ENCODE data around the gene MAGEA4. TPM values are rescaled to one million over a fixed set of nuclear protein-coding genes. Genes with fewer than 3 reads are reported as not detected.

Gene MAGEA4
- total and polyA plus RNA-seq, 2 of the 8 experiments (the other 6 are each of a cell fraction or from before 2014, with no cell fraction given), result 0.45 to 0.67 TPM

DNA sequence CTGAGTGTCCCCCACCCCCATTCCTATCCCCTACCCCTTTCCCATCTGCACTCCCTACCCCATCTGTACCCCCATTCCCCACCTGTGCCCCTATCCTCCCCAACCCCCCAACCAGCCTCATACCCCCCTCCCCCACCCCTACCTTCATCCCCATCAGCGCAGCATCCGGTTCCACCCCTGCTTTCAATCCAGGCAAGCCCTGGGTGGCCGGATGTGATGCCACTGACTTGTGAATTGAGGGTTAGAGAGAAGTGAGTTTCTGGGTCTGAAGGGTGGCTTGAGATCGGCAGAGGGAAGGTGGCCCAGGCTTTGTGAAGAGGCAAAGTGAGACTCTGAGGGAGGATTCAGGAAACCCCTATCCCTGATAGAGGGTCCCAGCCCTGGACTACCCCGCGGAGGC, 7.8 kb downstream of the MAGEA4 start:
- WGBS, 2 experiments (ENCODE audit: extremely low coverage in 1 of 2, insufficient coverage in 1 of 2, insufficient read length in 1 of 2, insufficient replicate concordance in 2 of 2, low coverage in 1 of 2, low lambda C conversion rate in 2 of 2, missing lambda C conversion rate in 1 of 2), result 52% methylated on average over 3 of the region's 6 CpGs; no CpG with 5 or more reads in 1 of the 2 experiments
- CTCF ChIA-PET (ENCODE audit: partially characterized antibody), result no interaction called here
- Histone ChIP-seq H3K36me3 (ENCODE audit: control insufficient read depth in 2 of 4, insufficient read depth in 4 of 4, low read length in 3 of 4) (no peaks in the 10 kb centered on the region), H3K14ac (ENCODE audit: insufficient read length) (no peak overlapping the region), H3K27me3 (replicated peaks in 1 of 4; ENCODE audit: control insufficient read depth in 3 of 4, extremely low read depth in 1 of 4, insufficient read depth in 3 of 4, low read length in 3 of 4) (no peaks in the 10 kb centered on the region), H2AK5ac (ENCODE audit: low read depth, low read length) (no peak overlapping the region), H3K27ac (ENCODE audit: low read depth, low read length) (no peak overlapping the region), H3K23me2 (ENCODE audit: low read depth, low read length) (no peaks in the 10 kb centered on the region), H3K79me2 (ENCODE audit: control insufficient read depth in 1 of 2, insufficient read depth in 2 of 2, low read length in 2 of 2) (no peaks in the 10 kb centered on the region), H3K4ac (replicated peaks; ENCODE audit: insufficient read length, low read depth, low read length) (no peak overlapping the region), H4K5ac (ENCODE audit: insufficient read length, low read depth, low read length) (no peak overlapping the region), H3K18ac (ENCODE audit: extremely low read depth, low read length) (no peak overlapping the region), H3K4me1 (replicated peaks in 1 of 4; ENCODE audit: control insufficient read depth in 3 of 4, insufficient read depth in 4 of 4, low read length in 3 of 4) (peaks cover 0 to 3% (median 0%) of the 10 kb centered on the region in 4 experiments; a peak in 1 of 7 replicates), H3K9me3 (ENCODE audit: insufficient read depth in 2 of 2, low read depth in 1 of 2, low read length in 1 of 2) (no peaks in the 10 kb centered on the region), H2BK20ac (ENCODE audit: low read length) (no peak overlapping the region), H2BK5ac (ENCODE audit: low read depth, low read length) (no peak overlapping the region), H2AFZ (ENCODE audit: low read length) (no peak overlapping the region), H3K23ac (ENCODE audit: insufficient read length) (no peak overlapping the region), H3K4me3 (ENCODE audit: extremely low read depth in 1 of 4, insufficient read depth in 2 of 4, low read depth in 3 of 4, low read length in 4 of 4) (no peak overlapping the region), H4K91ac (replicated peaks; ENCODE audit: insufficient read length, low read length) (no peak overlapping the region), H4K20me1 (replicated peaks in 1 of 2; ENCODE audit: control insufficient read depth in 1 of 2, insufficient read depth in 2 of 2, low read length in 2 of 2) (no peaks in the 10 kb centered on the region), H3K56ac (replicated peaks; ENCODE audit: insufficient read length, low read depth, low read length) (no peak overlapping the region), H2BK12ac (ENCODE audit: low read depth, low read length) (no peak overlapping the region), H2BK15ac (ENCODE audit: low read length) (no peak overlapping the region), H3K79me1 (ENCODE audit: low read depth, low read length) (no peaks in the 10 kb centered on the region), H3K4me2 (ENCODE audit: insufficient read depth in 1 of 2, low read depth in 2 of 2, low read length in 2 of 2) (no peak overlapping the region), H2BK120ac (replicated peaks; ENCODE audit: low read depth, low read length) (no peak overlapping the region), H4K8ac (ENCODE audit: extremely low read depth, insufficient read depth, low read length) (no peak overlapping the region), H3K9ac (replicated peaks in 1 of 4; ENCODE audit: extremely low read depth in 1 of 4, low read depth in 3 of 4, low read length in 3 of 4) (no peak overlapping the region)
- FAIRE-seq, result no peak
- no peak for DNase-seq (ENCODE audit: low read depth in 1 of 2, low spot score in 2 of 2)
- POLR2A ChIA-PET (ENCODE audit: partially characterized antibody), result no interaction called here
- TF ChIP-seq PHF8 (conservative IDR thresholded peaks at IDR 0.05; ENCODE audit: low read depth, low read length) (no peak), GABPA (IDR thresholded peaks at IDR 0.05; ENCODE audit: borderline replicate concordance, insufficient read depth, low read length) (no peak), BCL11A (IDR thresholded peaks at IDR 0.05; ENCODE audit: low read depth in 2 of 2, low read length in 2 of 2) (no peak), E2F6 (IDR thresholded peaks at IDR 0.05) (no peak), JUN (IDR thresholded peaks at IDR 0.05; ENCODE audit: low read depth, low read length) (no peak), NANOG (IDR thresholded peaks at IDR 0.05; ENCODE audit: insufficient read depth, low read depth, low read length, poor library complexity, severe bottlenecking) (no peak), YY1 (IDR thresholded peaks at IDR 0.05; ENCODE audit: low read depth, low read length) (no peak), BRCA1 (IDR thresholded peaks at IDR 0.05; ENCODE audit: low read depth, low read length) (no peak), CREB1 (IDR thresholded peaks at IDR 0.05) (no peak), KDM4A (IDR thresholded peaks at IDR 0.05; ENCODE audit: low read depth, low read length, severe bottlenecking) (no peak), RBBP5 (IDR thresholded peaks at IDR 0.05; ENCODE audit: borderline replicate concordance, low read depth, low read length) (no peak)
- TF ChIP-seq, protein P1, sequence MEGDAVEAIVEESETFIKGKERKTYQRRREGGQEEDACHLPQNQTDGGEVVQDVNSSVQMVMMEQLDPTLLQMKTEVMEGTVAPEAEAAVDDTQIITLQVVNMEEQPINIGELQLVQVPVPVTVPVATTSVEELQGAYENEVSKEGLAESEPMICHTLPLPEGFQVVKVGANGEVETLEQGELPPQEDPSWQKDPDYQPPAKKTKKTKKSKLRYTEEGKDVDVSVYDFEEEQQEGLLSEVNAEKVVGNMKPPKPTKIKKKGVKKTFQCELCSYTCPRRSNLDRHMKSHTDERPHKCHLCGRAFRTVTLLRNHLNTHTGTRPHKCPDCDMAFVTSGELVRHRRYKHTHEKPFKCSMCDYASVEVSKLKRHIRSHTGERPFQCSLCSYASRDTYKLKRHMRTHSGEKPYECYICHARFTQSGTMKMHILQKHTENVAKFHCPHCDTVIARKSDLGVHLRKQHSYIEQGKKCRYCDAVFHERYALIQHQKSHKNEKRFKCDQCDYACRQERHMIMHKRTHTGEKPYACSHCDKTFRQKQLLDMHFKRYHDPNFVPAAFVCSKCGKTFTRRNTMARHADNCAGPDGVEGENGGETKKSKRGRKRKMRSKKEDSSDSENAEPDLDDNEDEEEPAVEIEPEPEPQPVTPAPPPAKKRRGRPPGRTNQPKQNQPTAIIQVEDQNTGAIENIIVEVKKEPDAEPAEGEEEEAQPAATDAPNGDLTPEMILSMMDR (IDR thresholded peaks at IDR 0.05; ENCODE audit: control extremely low read depth in 1 of 3, insufficient read depth in 1 of 3, low read depth in 1 of 3, low read length in 3 of 3), result no peak
